Psoas muscle (tissue), 8 donors: ENCODE measurements around the gene B3GALT6. TPM values are rescaled to one million over a fixed set of nuclear protein-coding genes. Genes with fewer than 3 reads are reported as not detected.

Source experiments
- ATAC-seq, 4 donors: fragments of 200-7000 bp; cut with Tn5 transposase; one replicate each; pipeline ENCODE4 v1.9.1; 2020; ENCODE audit warnings: moderate library complexity in 3 of 4, mild to moderate bottlenecking in 2 of 4
- DNase-seq, 2 donors: peaks; one replicate each; pipeline ENCODE4 v3.0.0-alpha.2; 2020
- H3K27ac ChIP-seq: fragments of 200-600 bp; one replicate; pipeline ENCODE4 v1.8.0; 2022
- H3K27me3 ChIP-seq, 3 donors: fragments of 200-600 bp in 1 of 3; one replicate each; pipeline versions ENCODE4 v1.6.1 to v1.8.0; 2013 to 2022; ENCODE audit warnings: low read length in 2 of 3, mild to moderate bottlenecking in 2 of 3, moderate library complexity in 1 of 3; ENCODE audit not compliant: insufficient read depth in 3 of 3
- H3K36me3 ChIP-seq, 2 donors: fragments of 200-600 bp in 1 of 2; one replicate each; pipeline versions ENCODE4 v1.6.1 to v1.8.0; 2013 to 2022; ENCODE audit warnings: low read depth in 1 of 2, mild to moderate bottlenecking in 1 of 2, moderate library complexity in 1 of 2; ENCODE audit not compliant: insufficient read depth in 1 of 2
- H3K4me1 ChIP-seq: fragments of 200-600 bp; one replicate; pipeline ENCODE4 v1.8.0; 2022
- H3K4me3 ChIP-seq: fragments of 200-600 bp; one replicate; pipeline ENCODE4 v1.8.0; 2022; ENCODE audit warnings: mild to moderate bottlenecking
- H3K9me3 ChIP-seq: fragments of 200-600 bp; one replicate; pipeline ENCODE4 v1.8.0; 2022
- WGBS, 3 donors: extraction: QIAGEN DNeasy Blood & Tissue Kit; methylation state at CpG; one replicate each; pipeline versions ENCODE4 v1.1.6 to v1.1.7; 2013; 5-methylcytosine and 5-hydroxymethylcytosine counted together
- intact Hi-C, 2 donors: fragments of 100-400 bp; cut with DNase I; formaldehyde crosslinking; loops; one replicate each; pipeline versions ENCODE4 v1.11.0 to v1.14.2; 2022
- polyA plus RNA-seq, 3 donors: library from polyadenylated mRNA; stranded (reverse); fragments of 200-250 nt; gene quantifications; one replicate each; pipeline ENCODE4 v1.2.3, GENCODE V29; 2013
- total RNA-seq, 4 donors: library from RNA; stranded (reverse); fragmentation: NEBNext Ultra II Directional in 2 of 4; extraction: Animal tissue kit (Norgen Biotek cat#: 25700) in 2 of 4; gene quantifications; one replicate each; pipeline versions ENCODE4 v1.2.1 to v1.2.4, GENCODE V29; 2021 to 2023
- TF ChIP-seq, protein P1 (sequence below): fragments of 200-600 bp; IDR thresholded peaks from one replicate; pipeline ENCODE4 v1.8.0; 2022; ENCODE audit warnings: antibody characterized with exemption
- donor health status: healthy with polysubstance abuse.
- donor health status: DM: no; HTN: no; CAD: no; lungs with moderate emphysema.
- donor health status: Bipolar disorder and iron deficiency.
- donor health status: healthy.
- donor health status: DM: yes; HTN: yes; CAD: no.
- donor health status: DM: no; HTN: no; CAD: no.
- donor health status: DM: no; HTN: no; CAD: no.
- donor health status: DM: yes; HTN: yes; CAD: no.

The B3GALT6 gene
- total and polyA plus RNA-seq, 7 donors, result 7.7 to 30.3 (median 11.4) TPM

DNA sequence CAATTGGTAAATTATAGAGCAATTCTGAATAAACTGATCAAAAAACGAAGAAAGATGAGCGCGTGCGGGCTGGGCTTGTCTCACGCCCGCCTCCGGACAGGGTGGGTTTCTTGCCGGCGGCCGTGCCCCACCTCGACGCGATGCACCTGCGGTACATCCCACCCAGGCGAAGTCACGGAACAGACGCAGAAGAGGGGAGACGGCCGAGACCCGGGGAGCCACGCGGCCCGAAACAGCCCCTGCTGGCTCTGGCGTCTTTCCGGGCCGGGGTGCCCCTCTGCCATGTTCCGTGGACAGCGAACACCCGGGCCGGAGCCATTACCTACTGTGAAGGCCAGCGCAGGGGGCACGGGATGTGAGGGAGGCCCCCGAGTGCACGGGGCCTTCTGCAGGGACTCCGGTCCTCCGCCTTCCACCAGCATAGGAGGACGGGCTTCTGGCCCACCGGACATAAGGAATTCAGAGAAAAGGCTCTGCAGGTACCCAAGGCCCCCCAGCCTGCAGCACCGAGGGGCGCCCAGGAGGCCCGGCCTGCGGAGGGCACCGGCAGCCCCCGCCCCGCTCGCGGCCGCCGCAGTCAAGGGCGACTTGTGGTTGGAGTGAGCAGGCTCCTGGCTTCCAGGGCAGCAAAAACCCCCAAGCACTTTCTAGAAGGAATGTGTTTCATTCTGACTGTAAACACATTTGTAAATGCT lies 22.1 kb downstream of the B3GALT6 start:
- WGBS, 3 donors, result 93 to 94% (median 93%) methylated on average over 45 to 50 of the region's 50 CpGs
- no peaks in the 10 kb centered on the region for H3K4me1 ChIP-seq
- H3K36me3 ChIP-seq, result peaks cover 4 to 56% of the 10 kb centered on the region in 2 donors
- DNase-seq, result no peak
- TF ChIP-seq, protein P1, sequence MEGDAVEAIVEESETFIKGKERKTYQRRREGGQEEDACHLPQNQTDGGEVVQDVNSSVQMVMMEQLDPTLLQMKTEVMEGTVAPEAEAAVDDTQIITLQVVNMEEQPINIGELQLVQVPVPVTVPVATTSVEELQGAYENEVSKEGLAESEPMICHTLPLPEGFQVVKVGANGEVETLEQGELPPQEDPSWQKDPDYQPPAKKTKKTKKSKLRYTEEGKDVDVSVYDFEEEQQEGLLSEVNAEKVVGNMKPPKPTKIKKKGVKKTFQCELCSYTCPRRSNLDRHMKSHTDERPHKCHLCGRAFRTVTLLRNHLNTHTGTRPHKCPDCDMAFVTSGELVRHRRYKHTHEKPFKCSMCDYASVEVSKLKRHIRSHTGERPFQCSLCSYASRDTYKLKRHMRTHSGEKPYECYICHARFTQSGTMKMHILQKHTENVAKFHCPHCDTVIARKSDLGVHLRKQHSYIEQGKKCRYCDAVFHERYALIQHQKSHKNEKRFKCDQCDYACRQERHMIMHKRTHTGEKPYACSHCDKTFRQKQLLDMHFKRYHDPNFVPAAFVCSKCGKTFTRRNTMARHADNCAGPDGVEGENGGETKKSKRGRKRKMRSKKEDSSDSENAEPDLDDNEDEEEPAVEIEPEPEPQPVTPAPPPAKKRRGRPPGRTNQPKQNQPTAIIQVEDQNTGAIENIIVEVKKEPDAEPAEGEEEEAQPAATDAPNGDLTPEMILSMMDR, result no peak
- ATAC-seq, result no peak
- intact Hi-C loops, result loop anchor here in 1 of 2 donors (10.0 kb wide), 1 partner anchor 219 kb away; no protein-coding TSS in a partner anchor
- H3K4me3 ChIP-seq, result no peak overlapping the region
- no peaks in the 10 kb centered on the region for H3K27me3 ChIP-seq
- H3K9me3 ChIP-seq, result no peaks in the 10 kb centered on the region
- H3K27ac ChIP-seq, result no peak overlapping the region

DNA sequence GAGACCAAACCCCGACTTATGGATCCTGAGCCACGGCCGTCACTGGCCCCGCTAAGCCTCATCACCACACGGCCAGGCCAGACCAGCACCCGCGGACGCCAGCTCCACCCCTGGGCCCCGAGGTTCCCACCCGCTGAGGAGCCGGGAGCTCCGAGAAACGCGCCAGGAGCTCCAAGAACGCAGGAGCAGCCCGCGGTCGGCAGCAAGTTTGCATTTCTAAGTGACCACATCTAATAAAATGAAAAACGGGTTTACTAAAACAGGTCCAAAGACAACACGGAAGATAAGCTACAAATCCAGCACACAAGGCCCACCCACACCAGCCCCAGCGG lies 22.6 kb downstream of the B3GALT6 start:
- Histone ChIP-seq H3K27ac (no peak overlapping the region), H3K4me3 (no peak overlapping the region), H3K4me1 (no peaks in the 10 kb centered on the region), H3K36me3 (peaks cover 4 to 61% of the 10 kb centered on the region in 2 donors), H3K27me3 (no peaks in the 10 kb centered on the region), H3K9me3 (no peaks in the 10 kb centered on the region)
- TF ChIP-seq, protein P1, result no peak
- 85 to 87% (median 86%) methylated on average over 21 of the region's 21 CpGs for WGBS, 3 donors
- no peak for ATAC-seq
- no peak for DNase-seq
- intact Hi-C loops, result loop anchor here in 1 of 2 donors (10.0 kb wide), 1 partner anchor 220 kb away; no protein-coding TSS in a partner anchor

DNA sequence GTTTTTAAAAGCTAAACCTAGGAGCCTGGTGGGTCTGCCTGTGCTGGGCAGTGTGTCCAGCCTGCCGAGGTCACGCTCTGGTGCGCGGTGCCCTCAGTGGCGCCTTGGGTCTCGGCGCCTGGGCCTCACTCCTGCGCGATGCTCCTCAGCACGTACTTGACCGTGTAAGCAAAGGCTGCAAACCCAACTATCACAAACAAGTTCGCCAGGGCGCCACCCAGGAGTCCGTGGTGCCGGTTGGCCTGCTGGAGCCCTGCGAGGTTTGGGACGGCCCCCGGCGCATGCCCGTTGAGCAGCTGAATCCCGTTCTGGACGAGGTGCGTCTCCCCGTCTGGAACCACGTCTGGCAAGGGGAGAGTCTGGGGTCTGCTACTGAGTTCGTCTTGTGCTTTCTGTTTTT lies 23.0 kb downstream of the B3GALT6 start:
- Histone ChIP-seq H3K27ac (no peak overlapping the region), H3K4me1 (no peaks in the 10 kb centered on the region), H3K27me3 (no peaks in the 10 kb centered on the region), H3K36me3 (peaks cover 4 to 66% of the 10 kb centered on the region in 2 donors), H3K4me3 (no peak overlapping the region), H3K9me3 (no peaks in the 10 kb centered on the region)
- DNase-seq (no peak), ATAC-seq (no peak)
- WGBS, 3 donors, result 91 to 96% (median 93%) methylated on average over 26 of the region's 26 CpGs
- intact Hi-C loops, result loop anchor here in 1 of 2 donors (10.0 kb wide), 1 partner anchor 220 kb away; no protein-coding TSS in a partner anchor
- TF ChIP-seq, protein P1, result no peak

DNA sequence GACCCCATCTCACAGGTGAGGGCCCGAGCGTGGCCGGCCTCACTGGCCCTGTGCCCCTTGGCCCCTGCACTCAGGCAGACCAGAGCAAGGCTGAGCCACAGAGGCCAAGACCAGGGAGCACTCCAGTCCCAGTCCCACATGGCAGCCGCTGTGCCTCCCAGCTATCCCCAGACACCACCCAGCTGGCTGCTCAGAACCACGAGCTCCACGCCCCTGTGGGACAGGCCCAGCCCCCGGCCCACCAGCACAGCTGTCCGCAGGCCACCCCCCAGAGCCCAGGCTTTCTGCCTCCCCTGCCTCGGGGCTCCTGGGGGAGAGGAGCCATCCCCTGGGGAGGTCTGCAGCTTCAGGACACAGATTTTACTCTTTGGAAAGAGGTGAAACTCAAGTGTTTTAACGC lies 23.6 kb downstream of the B3GALT6 start:
- ATAC-seq (no peak), DNase-seq (no peak)
- WGBS, 3 donors, result 82 to 87% (median 82%) methylated on average over 10 of the region's 10 CpGs
- peaks cover 4 to 71% of the 10 kb centered on the region in 2 donors for H3K36me3 ChIP-seq
- H3K4me3 ChIP-seq, result no peak overlapping the region
- intact Hi-C loops, result loop anchor here in 1 of 2 donors (10.0 kb wide), 1 partner anchor 221 kb away; no protein-coding TSS in a partner anchor
- H3K4me1 ChIP-seq, result no peaks in the 10 kb centered on the region
- TF ChIP-seq, protein P1, result no peak
- H3K27me3 ChIP-seq, result no peaks in the 10 kb centered on the region
- H3K27ac ChIP-seq, result no peak overlapping the region
- no peaks in the 10 kb centered on the region for H3K9me3 ChIP-seq
